ENCODE data around the gene GPR137C. TPM values are rescaled to one million over a fixed set of nuclear protein-coding genes. Genes with fewer than 3 reads are reported as not detected.

GPR137C gene
- polyA plus RNA-seq, 1 donor from 2014 or later = 118 TPM

DNA sequence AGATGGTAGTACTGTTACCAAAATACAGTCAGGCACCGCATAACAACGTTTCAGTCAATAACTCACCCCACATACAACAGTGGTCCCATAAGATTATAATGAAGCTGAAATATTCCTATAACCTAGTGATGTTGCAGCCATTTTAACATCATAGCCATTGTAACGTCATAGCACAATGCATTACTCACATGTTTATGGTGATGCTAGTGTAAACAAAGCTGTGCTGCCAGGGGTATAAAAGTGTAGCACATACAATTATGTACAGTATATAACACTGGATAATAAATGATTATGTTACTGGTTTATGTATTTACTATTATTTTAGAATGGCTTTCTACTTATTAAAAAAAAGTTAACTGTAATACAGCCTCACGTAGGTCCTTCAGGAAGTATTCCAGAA lies 37.0 kb downstream of the GPR137C start:
- Histone ChIP-seq H3K9ac (ENCODE audit: low read length) (no peak overlapping the region), H3K27me3 (ENCODE audit: insufficient read depth, low read depth, low read length) (no peaks in the 10 kb centered on the region), H3K27ac (ENCODE audit: low read length) (no peak overlapping the region), H3F3A (ENCODE audit: insufficient read depth, low read length, poor library complexity, severe bottlenecking) (no peaks in the 10 kb centered on the region), H3K79me2 (replicated peaks; ENCODE audit: insufficient read depth, low read length) (no peaks in the 10 kb centered on the region), H3K9me2 (ENCODE audit: insufficient read depth, low read length) (no peaks in the 10 kb centered on the region), H3K4me2 (ENCODE audit: low read length) (no peak overlapping the region), H3K9me3 (ENCODE audit: low read length) (no peaks in the 10 kb centered on the region), H2AFZ (ENCODE audit: low read depth, low read length) (no peak overlapping the region), H4K20me1 (ENCODE audit: insufficient read depth) (no peaks in the 10 kb centered on the region), H3K4me3 (ENCODE audit: low read length) (no peak overlapping the region), H3K36me3 (ENCODE audit: insufficient read depth, low read length) (no peaks in the 10 kb centered on the region)
- TF ChIP-seq SMC3 (conservative IDR thresholded peaks at IDR 0.05; ENCODE audit: poor library complexity) = no peak
- TF ChIP-seq TAF1 (IDR thresholded peaks at IDR 0.05; ENCODE audit: low read depth) = no peak
- TF ChIP-seq, protein P1, sequence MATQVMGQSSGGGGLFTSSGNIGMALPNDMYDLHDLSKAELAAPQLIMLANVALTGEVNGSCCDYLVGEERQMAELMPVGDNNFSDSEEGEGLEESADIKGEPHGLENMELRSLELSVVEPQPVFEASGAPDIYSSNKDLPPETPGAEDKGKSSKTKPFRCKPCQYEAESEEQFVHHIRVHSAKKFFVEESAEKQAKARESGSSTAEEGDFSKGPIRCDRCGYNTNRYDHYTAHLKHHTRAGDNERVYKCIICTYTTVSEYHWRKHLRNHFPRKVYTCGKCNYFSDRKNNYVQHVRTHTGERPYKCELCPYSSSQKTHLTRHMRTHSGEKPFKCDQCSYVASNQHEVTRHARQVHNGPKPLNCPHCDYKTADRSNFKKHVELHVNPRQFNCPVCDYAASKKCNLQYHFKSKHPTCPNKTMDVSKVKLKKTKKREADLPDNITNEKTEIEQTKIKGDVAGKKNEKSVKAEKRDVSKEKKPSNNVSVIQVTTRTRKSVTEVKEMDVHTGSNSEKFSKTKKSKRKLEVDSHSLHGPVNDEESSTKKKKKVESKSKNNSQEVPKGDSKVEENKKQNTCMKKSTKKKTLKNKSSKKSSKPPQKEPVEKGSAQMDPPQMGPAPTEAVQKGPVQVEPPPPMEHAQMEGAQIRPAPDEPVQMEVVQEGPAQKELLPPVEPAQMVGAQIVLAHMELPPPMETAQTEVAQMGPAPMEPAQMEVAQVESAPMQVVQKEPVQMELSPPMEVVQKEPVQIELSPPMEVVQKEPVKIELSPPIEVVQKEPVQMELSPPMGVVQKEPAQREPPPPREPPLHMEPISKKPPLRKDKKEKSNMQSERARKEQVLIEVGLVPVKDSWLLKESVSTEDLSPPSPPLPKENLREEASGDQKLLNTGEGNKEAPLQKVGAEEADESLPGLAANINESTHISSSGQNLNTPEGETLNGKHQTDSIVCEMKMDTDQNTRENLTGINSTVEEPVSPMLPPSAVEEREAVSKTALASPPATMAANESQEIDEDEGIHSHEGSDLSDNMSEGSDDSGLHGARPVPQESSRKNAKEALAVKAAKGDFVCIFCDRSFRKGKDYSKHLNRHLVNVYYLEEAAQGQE (IDR thresholded peaks at IDR 0.05; ENCODE audit: borderline replicate concordance) = no peak
- TF ChIP-seq RAD21 (conservative IDR thresholded peaks at IDR 0.05) = no peak
- TF ChIP-seq, protein P2, sequence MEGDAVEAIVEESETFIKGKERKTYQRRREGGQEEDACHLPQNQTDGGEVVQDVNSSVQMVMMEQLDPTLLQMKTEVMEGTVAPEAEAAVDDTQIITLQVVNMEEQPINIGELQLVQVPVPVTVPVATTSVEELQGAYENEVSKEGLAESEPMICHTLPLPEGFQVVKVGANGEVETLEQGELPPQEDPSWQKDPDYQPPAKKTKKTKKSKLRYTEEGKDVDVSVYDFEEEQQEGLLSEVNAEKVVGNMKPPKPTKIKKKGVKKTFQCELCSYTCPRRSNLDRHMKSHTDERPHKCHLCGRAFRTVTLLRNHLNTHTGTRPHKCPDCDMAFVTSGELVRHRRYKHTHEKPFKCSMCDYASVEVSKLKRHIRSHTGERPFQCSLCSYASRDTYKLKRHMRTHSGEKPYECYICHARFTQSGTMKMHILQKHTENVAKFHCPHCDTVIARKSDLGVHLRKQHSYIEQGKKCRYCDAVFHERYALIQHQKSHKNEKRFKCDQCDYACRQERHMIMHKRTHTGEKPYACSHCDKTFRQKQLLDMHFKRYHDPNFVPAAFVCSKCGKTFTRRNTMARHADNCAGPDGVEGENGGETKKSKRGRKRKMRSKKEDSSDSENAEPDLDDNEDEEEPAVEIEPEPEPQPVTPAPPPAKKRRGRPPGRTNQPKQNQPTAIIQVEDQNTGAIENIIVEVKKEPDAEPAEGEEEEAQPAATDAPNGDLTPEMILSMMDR (IDR thresholded peaks at IDR 0.05; ENCODE audit: poor library complexity, severe bottlenecking) = no peak
- no peak for TF ChIP-seq EP300 (conservative IDR thresholded peaks at IDR 0.05; ENCODE audit: poor library complexity, severe bottlenecking)
- TF ChIP-seq POLR2AphosphoS5 (IDR thresholded peaks at IDR 0.05) = no peak
- no peak for TF ChIP-seq EZH2 (IDR thresholded peaks at IDR 0.05; ENCODE audit: borderline replicate concordance, insufficient read depth, low read length, poor library complexity, severe bottlenecking)
- no peak for TF ChIP-seq MXI1 (conservative IDR thresholded peaks at IDR 0.05; ENCODE audit: poor library complexity, severe bottlenecking)

DNA sequence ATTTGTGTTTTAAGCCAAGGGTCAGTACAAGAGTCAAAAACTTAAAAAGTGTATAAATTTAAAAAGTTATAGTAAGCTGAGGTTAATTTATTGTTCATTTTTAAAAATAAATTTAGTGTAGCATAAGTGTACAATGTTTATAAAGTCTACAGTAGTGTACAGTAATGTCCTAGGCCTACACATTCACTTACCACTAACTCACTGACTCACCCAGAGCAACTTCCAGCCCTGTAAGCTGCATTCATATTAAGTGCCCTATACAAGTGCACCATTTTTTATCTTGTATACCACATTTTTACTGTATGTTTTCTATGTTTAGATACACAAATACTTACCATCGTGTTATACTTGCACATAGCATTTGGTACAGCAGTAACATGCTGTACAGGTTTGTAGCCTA lies 37.7 kb downstream of the GPR137C start:
- Histone ChIP-seq H3K9ac (ENCODE audit: low read length) (no peak overlapping the region), H3K4me3 (ENCODE audit: low read length) (no peak overlapping the region), H4K20me1 (ENCODE audit: insufficient read depth) (no peaks in the 10 kb centered on the region), H3K79me2 (replicated peaks; ENCODE audit: insufficient read depth, low read length) (no peaks in the 10 kb centered on the region), H3K27me3 (ENCODE audit: insufficient read depth, low read depth, low read length) (no peaks in the 10 kb centered on the region), H3K9me3 (ENCODE audit: low read length) (no peaks in the 10 kb centered on the region), H3K9me2 (ENCODE audit: insufficient read depth, low read length) (no peaks in the 10 kb centered on the region), H3K27ac (ENCODE audit: low read length) (no peak overlapping the region), H3F3A (ENCODE audit: insufficient read depth, low read length, poor library complexity, severe bottlenecking) (no peaks in the 10 kb centered on the region), H2AFZ (ENCODE audit: low read depth, low read length) (no peak overlapping the region), H3K36me3 (ENCODE audit: insufficient read depth, low read length) (no peaks in the 10 kb centered on the region), H3K4me2 (ENCODE audit: low read length) (no peak overlapping the region)
- TF ChIP-seq EP300 (conservative IDR thresholded peaks at IDR 0.05; ENCODE audit: poor library complexity, severe bottlenecking) (no peak), EZH2 (IDR thresholded peaks at IDR 0.05; ENCODE audit: borderline replicate concordance, insufficient read depth, low read length, poor library complexity, severe bottlenecking) (no peak), POLR2AphosphoS5 (IDR thresholded peaks at IDR 0.05) (no peak), RAD21 (conservative IDR thresholded peaks at IDR 0.05) (no peak), SMC3 (conservative IDR thresholded peaks at IDR 0.05; ENCODE audit: poor library complexity) (no peak), TAF1 (IDR thresholded peaks at IDR 0.05; ENCODE audit: low read depth) (no peak), MXI1 (conservative IDR thresholded peaks at IDR 0.05; ENCODE audit: poor library complexity, severe bottlenecking) (no peak)
- TF ChIP-seq, protein P1 (IDR thresholded peaks at IDR 0.05; ENCODE audit: borderline replicate concordance) = no peak
- TF ChIP-seq, protein P2 (IDR thresholded peaks at IDR 0.05; ENCODE audit: poor library complexity, severe bottlenecking) = no peak

All from neural cell (in vitro differentiated cells).